ENCODE measurements around the gene KCNJ6. TPM values are rescaled to one million over a fixed set of nuclear protein-coding genes. Genes with fewer than 3 reads are reported as not detected.

Gene KCNJ6
- total and polyA plus RNA-seq, 8 donors, result 0.28 to 1.9 (median 0.55) TPM

DNA sequence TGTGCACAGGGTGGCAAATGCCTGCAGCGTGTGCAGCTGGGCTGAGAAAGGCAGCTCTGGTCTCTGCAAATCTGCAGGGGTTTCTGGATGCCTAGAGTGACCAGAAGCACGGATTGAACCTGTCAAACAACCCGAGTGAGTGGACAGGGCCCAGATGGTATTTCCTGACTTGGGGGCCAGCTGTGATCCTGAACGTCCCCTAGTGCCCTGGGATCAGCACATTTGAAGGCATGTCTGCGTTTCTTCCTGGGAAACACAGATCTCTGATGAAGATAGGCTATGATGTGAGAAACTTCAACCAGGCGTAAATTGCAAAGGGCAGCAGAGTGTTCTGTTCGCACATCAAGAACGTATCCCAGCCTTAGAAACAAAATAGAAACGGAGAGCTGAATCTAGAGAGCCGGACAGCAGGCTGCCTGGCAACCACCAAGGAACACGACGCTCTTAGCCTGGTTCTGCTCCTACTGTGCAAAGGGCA is 163.1 kb downstream of the KCNJ6 start:
- no peak overlapping the region for H3K4me3 ChIP-seq
- DNase-seq (no peak), ATAC-seq (peak in 3 of 4 donors; percentile 22 to 85 (median 81)), FAIRE-seq (no peak)
- H3K36me3 ChIP-seq, result no peaks in the 10 kb centered on the region
- intact Hi-C loops (cut with DNase I), result no loop called here
- H3K9me3 ChIP-seq, result no peaks in the 10 kb centered on the region
- peaks cover 0 to 4% (median 0%) of the 10 kb centered on the region in 4 donors for H3K27me3 ChIP-seq
- no peaks in the 10 kb centered on the region for H3K4me1 ChIP-seq
- H3K27ac ChIP-seq, result no peak overlapping the region
- TF ChIP-seq CTCF (IDR thresholded peaks at IDR 0.05), result no peak
- WGBS, 2 donors, result 37 to 42% methylated on average over 12 of the region's 12 CpGs

DNA sequence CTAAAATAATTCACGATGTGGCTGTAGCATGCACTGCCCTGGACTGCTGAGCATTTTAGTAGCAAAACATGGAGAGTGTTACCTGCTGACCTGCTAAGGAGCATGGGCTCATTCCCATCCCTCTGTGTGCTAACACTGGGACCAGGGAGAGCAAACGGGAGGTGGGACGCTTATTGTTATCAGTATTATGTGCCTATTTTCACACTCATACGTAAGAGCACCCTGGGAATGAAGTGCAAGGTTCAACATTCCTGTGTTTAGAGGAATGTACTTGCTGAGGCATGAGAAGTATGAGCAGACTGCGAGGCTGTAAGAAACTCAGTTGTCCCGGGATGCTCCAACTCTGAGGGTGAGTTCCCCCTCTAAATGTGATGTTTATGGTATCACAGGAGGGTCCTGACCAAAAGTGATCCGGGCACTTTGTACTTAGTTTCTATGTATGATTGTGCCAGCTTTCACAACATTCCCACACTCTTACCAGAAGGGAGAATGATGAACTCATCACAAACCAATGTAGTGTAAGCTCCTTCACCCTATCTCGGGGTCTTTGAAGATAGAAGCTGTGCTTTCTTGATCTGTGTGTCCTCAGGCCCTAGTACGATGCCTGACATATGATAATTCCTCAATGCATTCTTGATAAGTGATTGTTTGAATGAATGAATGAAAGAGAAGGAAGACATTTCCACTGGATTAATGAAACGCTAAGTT is 164.8 kb downstream of the KCNJ6 start:
- ATAC-seq, result no peak
- Histone ChIP-seq H3K4me1 (no peaks in the 10 kb centered on the region), H3K27me3 (peaks cover 0 to 4% (median 0%) of the 10 kb centered on the region in 4 donors), H3K9me3 (no peaks in the 10 kb centered on the region), H3K36me3 (no peaks in the 10 kb centered on the region), H3K4me3 (no peak overlapping the region), H3K27ac (no peak overlapping the region)
- no peak for TF ChIP-seq CTCF (IDR thresholded peaks at IDR 0.05)
- no peak for DNase-seq
- intact Hi-C loops (cut with DNase I), result no loop called here
- no peak for FAIRE-seq
- WGBS, 2 donors, result 39 to 42% methylated on average over 10 of the region's 10 CpGs

DNA sequence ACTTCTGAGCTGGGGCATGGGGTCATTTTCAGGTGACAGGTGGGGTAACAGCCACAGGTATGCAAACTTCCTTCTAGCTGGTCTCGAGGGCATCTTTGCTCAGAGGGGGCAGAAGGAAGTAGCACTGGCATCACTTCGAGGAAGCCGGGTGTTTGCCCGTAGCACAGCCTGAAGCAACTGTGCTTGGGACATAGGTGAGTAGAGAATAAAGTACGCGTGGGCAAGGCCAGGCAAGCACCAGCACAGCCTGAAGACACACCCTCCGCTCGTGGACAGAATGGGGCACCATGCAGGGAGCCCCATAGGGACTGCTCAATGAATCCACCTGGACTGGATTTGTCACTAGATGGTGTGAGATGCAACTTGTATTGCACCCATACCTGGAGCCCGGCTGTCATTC is 167.1 kb downstream of the KCNJ6 start:
- Histone ChIP-seq H3K4me1 (no peaks in the 10 kb centered on the region), H3K27ac (no peak overlapping the region), H3K4me3 (no peak overlapping the region), H3K36me3 (no peaks in the 10 kb centered on the region), H3K27me3 (peaks cover 0 to 4% (median 0%) of the 10 kb centered on the region in 4 donors), H3K9me3 (no peaks in the 10 kb centered on the region)
- FAIRE-seq (no peak), ATAC-seq (no peak), DNase-seq (no peak)
- intact Hi-C loops (cut with DNase I), result no loop called here
- no peak for TF ChIP-seq CTCF (IDR thresholded peaks at IDR 0.05)
- WGBS, 2 donors, result 56 to 70% methylated on average over 9 of the region's 9 CpGs

DNA sequence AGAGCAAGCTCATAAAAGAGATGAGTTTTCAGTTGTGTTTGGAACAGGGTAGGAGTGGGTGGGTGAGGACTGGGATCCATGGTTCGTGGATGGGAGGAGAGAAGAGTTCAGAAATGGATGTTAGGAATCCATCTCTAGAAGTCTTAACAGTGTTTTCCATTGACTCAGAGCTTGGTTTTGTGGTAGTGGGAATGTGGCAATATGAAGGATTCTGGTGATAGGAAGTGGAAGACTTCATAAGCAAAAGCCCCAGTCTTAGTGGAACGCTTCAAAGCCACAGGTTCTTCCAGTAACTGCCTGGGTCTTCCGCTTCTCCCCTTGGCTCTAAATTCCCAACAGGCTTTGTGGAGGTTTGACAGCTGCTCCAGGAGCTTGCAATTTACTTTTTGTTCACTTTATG is 167.9 kb downstream of the KCNJ6 start:
- Histone ChIP-seq H3K27ac (no peak overlapping the region), H3K27me3 (peaks cover 0 to 4% (median 0%) of the 10 kb centered on the region in 4 donors), H3K4me1 (no peaks in the 10 kb centered on the region), H3K4me3 (no peak overlapping the region), H3K36me3 (no peaks in the 10 kb centered on the region), H3K9me3 (no peaks in the 10 kb centered on the region)
- intact Hi-C loops (cut with DNase I), result no loop called here
- ATAC-seq (no peak), FAIRE-seq (no peak), DNase-seq (no peak)
- 61 to 64% methylated on average over 3 of the region's 3 CpGs for WGBS, 2 donors
- no peak for TF ChIP-seq CTCF (IDR thresholded peaks at IDR 0.05)

DNA sequence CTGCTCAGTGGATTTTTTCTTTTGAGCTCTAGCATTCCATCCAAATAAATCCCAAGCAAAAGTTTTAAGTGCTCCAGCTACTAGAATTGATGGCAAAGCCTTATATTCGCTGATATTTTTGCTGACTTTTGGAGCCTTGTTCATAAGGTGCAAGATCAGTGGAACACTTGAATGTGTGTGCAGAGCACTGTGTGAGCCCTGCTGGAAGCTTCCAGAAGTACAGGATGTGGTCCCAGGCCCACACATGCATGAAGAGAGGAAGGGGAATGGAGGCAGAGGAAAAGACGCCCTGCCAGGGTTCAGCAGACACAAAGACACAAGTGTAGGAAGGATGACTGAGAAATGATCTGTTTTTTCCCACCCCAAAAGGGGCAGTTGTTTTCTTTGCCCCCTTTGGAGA is 169.4 kb downstream of the KCNJ6 start:
- Histone ChIP-seq H3K4me1 (no peaks in the 10 kb centered on the region), H3K27ac (no peak overlapping the region), H3K27me3 (peaks cover 0 to 4% (median 0%) of the 10 kb centered on the region in 4 donors), H3K4me3 (no peak overlapping the region), H3K9me3 (no peaks in the 10 kb centered on the region), H3K36me3 (no peaks in the 10 kb centered on the region)
- intact Hi-C loops (cut with DNase I), result no loop called here
- ATAC-seq, result no peak
- no peak for FAIRE-seq
- 72 to 77% methylated on average over 2 of the region's 2 CpGs for WGBS, 2 donors
- TF ChIP-seq CTCF (IDR thresholded peaks at IDR 0.05), result no peak
- DNase-seq, result no peak

Data from pancreas (tissue), 10 donors.